K562 (cell line): ENCODE results near the gene KIN. TPM values are rescaled to one million over a fixed set of nuclear protein-coding genes. Genes with fewer than 3 reads are reported as not detected.

Experiments
- FOXJ2 ChIP-seq: fragments of 200-800 bp; sonication (Bioruptor generic); IDR thresholded peaks from 2 replicates; pipeline ENCODE4 v1.6.1; 2016; ENCODE audit warnings: missing genetic modification characterization, missing compliant biosample characterization
- KLF13 ChIP-seq: fragments of 450-650 bp; IDR thresholded peaks from 2 replicates; pipeline ENCODE4 v1.6.1; 2016; ENCODE audit warnings: missing genetic modification characterization, low read depth, mild to moderate bottlenecking, missing compliant biosample characterization, moderate library complexity, borderline replicate concordance
- MBD1 ChIP-seq: fragments of 250-450 bp; sonication (Bioruptor Pico); IDR thresholded peaks from 2 replicates; pipeline ENCODE4 v1.8.0; 2022; ENCODE audit warnings: inconsistent platforms
- NFIC ChIP-seq: fragments of 450-650 bp; IDR thresholded peaks from 2 replicates; pipeline ENCODE4 v1.6.1; 2017; ENCODE audit warnings: mild to moderate bottlenecking, inconsistent platforms
- SMC3 ChIP-seq: conservative IDR thresholded peaks from 2 replicates; pipeline ENCODE4 v1.6.1; 2011; ENCODE audit warnings: low read depth, low read length, improper control_type of control experiment; ENCODE audit not compliant: insufficient read depth
- SRSF7 ChIP-seq: fragments of 200-400 bp; formaldehyde crosslinking; optimal IDR thresholded peaks from 2 replicates; pipeline ENCODE3; 2017; ENCODE audit warnings: mild to moderate bottlenecking, low read depth, low read length
- TBP ChIP-seq: optimal IDR thresholded peaks from 2 replicates; pipeline ENCODE3; 2011; ENCODE audit warnings: low read depth, low read length, improper control_type of control experiment
- U2AF1 ChIP-seq: fragments of 200-400 bp; formaldehyde crosslinking; optimal IDR thresholded peaks from 2 replicates; pipeline ENCODE3; 2017; ENCODE audit warnings: mild to moderate bottlenecking, low read depth, low read length, moderate library complexity
- ZBTB12 ChIP-seq: fragments of 250-450 bp; sonication (Bioruptor Pico); IDR thresholded peaks from 2 replicates; pipeline ENCODE4 v1.4.0; 2020
- ZBTB49 ChIP-seq: sonication (generic); formaldehyde crosslinking; IDR thresholded peaks from 2 replicates; pipeline ENCODE4 v1.8.0; 2022; ENCODE audit warnings: missing genetic modification reagents, mild to moderate bottlenecking, borderline replicate concordance
- ZNF217 ChIP-seq: sonication (generic); formaldehyde crosslinking; IDR thresholded peaks from 2 replicates; pipeline ENCODE4 v1.8.0; 2022; ENCODE audit warnings: mild to moderate bottlenecking, missing genetic modification reagents
- ZNF695 ChIP-seq: fragments of 450-650 bp; formaldehyde crosslinking; IDR thresholded peaks from 2 replicates; pipeline ENCODE4 v1.4.0; 2020; ENCODE audit warnings: mild to moderate bottlenecking, moderate library complexity
- ZZZ3 ChIP-seq: fragments of 450-650 bp; IDR thresholded peaks from 2 replicates; pipeline ENCODE4 v1.6.1; 2016; ENCODE audit warnings: antibody characterized with exemption, mild to moderate bottlenecking, moderate library complexity
- polyA plus RNA-seq, 8 experiments: library from polyadenylated mRNA; depleted of rRNA in 4 of 8; stranded (reverse) in 5 of 8; unstranded in 3 of 8; fragments of >200 nt; fragmentation: Nextera tagmentation in 2 of 8; fragmentation: Illumina TruSeq in 1 of 8; extraction: Ambion mirVana in 2 of 8; extraction: Trizol in 1 of 8; gene quantifications; 2 replicates each; pipeline versions ENCODE4 v1.2.1 to v1.2.3, GENCODE V29; 2011 to 2014; ENCODE audit warnings: inconsistent platforms in 1 of 8, missing spikeins in 1 of 8
- total RNA-seq, 7 experiments: library from RNA; depleted of rRNA in 6 of 7; stranded (reverse); fragments of >200 nt in 6 of 7; fragmentation: Illumina TruSeq in 2 of 7; extraction: Trizol in 2 of 7; gene quantifications; 2 replicates each; pipeline versions ENCODE4 v1.2.1 to v1.2.3, GENCODE V29; 2011 to 2021; ENCODE audit warnings: low replicate concordance in 1 of 7

The KIN gene
- total and polyA plus RNA-seq, 9 of the 15 experiments (the other 6 are each of a cell fraction or from before 2014, with no cell fraction given): 11.7 to 35.6 (median 16.0) TPM

GRCh38 chr10:7717767-7718166 lies 70.0 kb downstream of the KIN start (continued):
- TF ChIP-seq U2AF1 (no peak), SMC3 (no peak), ZBTB12 (no peak), ZBTB49 (no peak), FOXJ2 (tag) (no peak), MBD1 (CRISPR knock-in tag) (no peak), NFIC (no peak), KLF13 (no peak), ZZZ3 (no peak), ZNF695 (CRISPR knock-in tag) (no peak), ZNF217 (CRISPR knock-in tag) (no peak), TBP (no peak), SRSF7 (no peak)
